GM19328 (cell line): ENCODE measurements around the gene IFIH1.

Experiments
- ATAC-seq: cut with Tn5 transposase; IDR thresholded peaks from one replicate; pipeline ENCODE4 v1.9.1; 2021; ENCODE audit warnings: mild to moderate bottlenecking, moderate library complexity; ENCODE audit not compliant: unreplicated experiment

IFIH1 gene

DNA sequence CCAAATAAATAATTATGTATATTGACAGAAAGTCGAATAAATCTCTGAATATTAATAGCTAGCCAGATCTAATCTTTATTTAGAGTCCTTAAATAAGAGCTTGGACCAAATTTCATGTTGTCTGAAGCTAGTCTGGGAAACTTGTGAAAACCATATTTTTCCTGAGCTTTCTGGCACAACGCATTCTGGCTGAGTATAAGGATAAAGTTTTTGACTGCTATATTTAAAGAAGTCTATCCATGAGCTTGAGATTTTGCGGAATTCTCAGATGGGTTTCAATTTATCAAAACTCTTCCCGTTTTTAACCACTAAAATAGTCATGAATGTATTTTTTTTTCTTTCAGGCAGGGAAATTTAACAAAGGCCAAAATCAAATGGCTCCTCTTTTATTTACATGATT, 99.1 kb downstream of the IFIH1 start:
- no peak for ATAC-seq

DNA sequence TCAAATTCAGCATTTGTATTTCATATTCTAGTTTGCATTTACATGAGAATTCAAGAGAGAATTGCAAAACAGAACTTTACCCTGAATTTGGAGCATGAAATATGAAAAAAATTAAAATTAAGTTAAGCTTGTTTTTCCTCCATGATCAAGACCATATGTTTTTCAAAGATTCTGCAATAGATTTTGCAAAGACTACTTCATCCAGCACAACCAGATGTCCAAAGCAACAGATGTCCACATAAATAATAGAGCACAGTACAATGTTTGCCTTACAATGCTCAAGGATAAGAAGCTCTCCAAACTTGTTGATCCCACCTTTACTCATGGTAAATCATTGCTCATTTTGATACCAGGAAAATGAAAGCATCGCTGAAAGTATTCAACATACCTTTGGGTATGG, 100.9 kb downstream of the IFIH1 start:
- ATAC-seq = no peak
